ENCODE results near the gene DSTN. TPM values are rescaled to one million over a fixed set of nuclear protein-coding genes. Genes with fewer than 3 reads are reported as not detected.

Gene DSTN
- total and polyA plus RNA-seq, 2 experiments from 2014 or later: 162 to 459 TPM

- TF ChIP-seq ZNF462 (CRISPR knock-in tag; IDR thresholded peaks at IDR 0.05) (no peak), CREB1 (CRISPR knock-in tag; IDR thresholded peaks at IDR 0.05; ENCODE audit: low read depth) (no peak), NANOG (IDR thresholded peaks at IDR 0.05; ENCODE audit: borderline replicate concordance) (no peak), EZH2phosphoT487 (IDR thresholded peaks at IDR 0.05; ENCODE audit: unreplicated experiment) (no peak)
Measured at GRCh38 chr20:17631576-17632319, 61.9 kb downstream of the DSTN start (continued).

GRCh38 chr20:17633221-17633849 lies 63.5 kb downstream of the DSTN start:
- ATAC-seq (no peak), DNase-seq (ENCODE audit: low spot score) (no peak)
- H3K4me1 ChIP-seq (ENCODE audit: insufficient read depth): no peaks in the 10 kb centered on the region
- no peak overlapping the region for H3K4me3 ChIP-seq
- H3K9me3 Mint-ChIP-seq: no peaks in the 10 kb centered on the region; the same call in 2 of the 3 replicates
- H3K27ac ChIP-seq (ENCODE audit: low read depth): no peak overlapping the region
- no peak overlapping the region for H3K27ac Mint-ChIP-seq
- H3K9me2 ChIP-seq (ENCODE audit: insufficient read depth): no peaks in the 10 kb centered on the region
- H3K36me3 Mint-ChIP-seq (ENCODE audit: low read depth): peaks cover 55% of the 10 kb centered on the region
- peaks cover 11% of the 10 kb centered on the region; the same call in 2 of the 3 replicates for H3K4me1 Mint-ChIP-seq
- H3K27me3 Mint-ChIP-seq (ENCODE audit: insufficient read depth, low read depth, poor library complexity): peaks cover 14% of the 10 kb centered on the region
- H3K4me3 Mint-ChIP-seq: no peak overlapping the region
- no peaks in the 10 kb centered on the region for H3K79me2 ChIP-seq (replicated peaks; ENCODE audit: insufficient read depth)
- no peaks in the 10 kb centered on the region for H3F3A ChIP-seq (replicated peaks; ENCODE audit: low read depth)
- peaks cover 8% of the 10 kb centered on the region; the same call in 1 of the 2 replicates for H3K36me3 ChIP-seq (ENCODE audit: insufficient read depth)
- no peak overlapping the region for H2AFZ ChIP-seq
- no peaks in the 10 kb centered on the region for H3K27me3 ChIP-seq (ENCODE audit: insufficient read depth)
- no peaks in the 10 kb centered on the region for H4K20me1 ChIP-seq (replicated peaks; ENCODE audit: insufficient read depth)
- H3K4me2 ChIP-seq: no peak overlapping the region
- TF ChIP-seq ZNF462 (CRISPR knock-in tag; IDR thresholded peaks at IDR 0.05): no peak
- TF ChIP-seq POLR2AphosphoS5 (IDR thresholded peaks at IDR 0.05; ENCODE audit: low read depth): no peak
- no peak for TF ChIP-seq CREB1 (CRISPR knock-in tag; IDR thresholded peaks at IDR 0.05; ENCODE audit: low read depth)
- no peak for TF ChIP-seq STAT1 (IDR thresholded peaks at IDR 0.05; ENCODE audit: unreplicated experiment)
- TF ChIP-seq JUNB (IDR thresholded peaks at IDR 0.05; ENCODE audit: unreplicated experiment): no peak
- no peak for TF ChIP-seq EZH2phosphoT487 (IDR thresholded peaks at IDR 0.05; ENCODE audit: unreplicated experiment)

All from GM23338 (cell line).